HG03103 (cell line): ENCODE results near the gene EXT2.
A peak's percentile ranks its signal among the peaks of the same experiment; 100 is the strongest.

Source experiments
- ATAC-seq: cut with Tn5 transposase; IDR thresholded peaks from one replicate; pipeline ENCODE4 v1.9.1; 2021; ENCODE audit warnings: low read depth; ENCODE audit not compliant: unreplicated experiment

Gene EXT2

GRCh38 chr11:44083906-44084305, 11.6 kb upstream of the EXT2 start:
- no peak for ATAC-seq

DNA sequence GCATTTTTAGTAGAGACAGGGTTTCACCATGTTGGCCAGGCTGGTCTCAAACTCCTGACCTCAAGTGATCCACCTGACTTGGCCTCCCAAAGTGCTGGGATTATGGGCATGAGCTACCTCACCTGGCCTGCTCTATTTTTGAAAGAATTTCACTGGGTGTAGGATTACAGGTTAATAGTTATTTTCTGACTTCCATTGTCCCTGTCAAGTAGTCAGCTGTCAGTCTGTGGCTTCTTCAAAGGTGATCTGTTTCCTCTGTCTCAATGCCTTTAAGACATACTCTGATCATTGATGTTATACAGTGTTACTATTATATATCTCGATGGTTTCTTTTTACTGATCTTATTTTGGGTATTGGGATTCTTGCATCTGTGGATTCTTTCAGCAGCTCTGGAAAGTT, 10.1 kb upstream of the EXT2 start:
- ATAC-seq = no peak

- ATAC-seq = no peak
These were observed 7.1 kb upstream of the EXT2 start for GRCh38 chr11:44088377-44088776.

GRCh38 chr11:44088871-44089270, 6.6 kb upstream of the EXT2 start:
- ATAC-seq = no peak

DNA sequence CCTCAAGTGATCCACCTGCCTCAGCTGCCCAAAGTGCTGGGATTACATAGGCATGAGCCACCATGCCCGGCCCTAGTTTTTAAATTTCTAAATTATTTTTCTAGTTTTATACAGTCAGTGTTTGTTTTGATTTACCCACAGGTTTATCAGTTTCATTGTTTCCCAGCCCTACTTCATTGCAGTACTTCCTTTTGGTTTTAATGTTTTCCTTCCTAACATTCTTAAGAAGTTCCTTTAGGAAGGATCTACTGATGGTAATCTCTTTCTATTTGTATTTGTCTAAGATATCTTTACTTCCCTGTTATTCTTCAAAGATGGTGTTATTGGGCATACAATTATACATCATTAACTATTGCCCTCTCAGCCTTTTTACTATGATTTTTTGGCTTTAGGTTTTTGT, 4.9 kb upstream of the EXT2 start:
- ATAC-seq = no peak

GRCh38 chr11:44094260-44094868, 1.1 kb upstream of the EXT2 start:
- peak; percentile 32 for ATAC-seq

- ATAC-seq = no peak
These were observed 1.1 kb downstream of the EXT2 start for GRCh38 chr11:44096360-44097185.

GRCh38 chr11:44097821-44098220, 2.3 kb downstream of the EXT2 start:
- ATAC-seq = no peak

DNA sequence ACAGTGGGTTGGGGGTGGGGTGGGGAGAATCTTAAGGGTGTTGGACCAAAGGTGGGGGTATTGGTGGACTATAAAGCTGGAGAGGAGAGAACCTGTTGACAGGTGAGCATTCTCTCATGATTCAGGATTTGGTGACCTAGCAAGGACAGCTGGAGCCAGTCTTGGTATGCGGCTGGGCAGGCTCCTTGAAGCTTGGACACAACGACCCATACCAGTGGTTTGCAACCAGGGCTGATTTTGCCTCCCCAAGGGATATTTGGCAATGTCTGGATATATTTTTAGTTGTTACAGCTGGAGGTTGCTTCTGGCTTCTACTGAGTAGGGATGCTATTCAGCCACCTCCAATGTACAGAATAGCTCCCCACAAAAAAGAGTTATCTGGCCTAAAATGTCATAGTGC, 5.6 kb downstream of the EXT2 start:
- ATAC-seq = no peak

DNA sequence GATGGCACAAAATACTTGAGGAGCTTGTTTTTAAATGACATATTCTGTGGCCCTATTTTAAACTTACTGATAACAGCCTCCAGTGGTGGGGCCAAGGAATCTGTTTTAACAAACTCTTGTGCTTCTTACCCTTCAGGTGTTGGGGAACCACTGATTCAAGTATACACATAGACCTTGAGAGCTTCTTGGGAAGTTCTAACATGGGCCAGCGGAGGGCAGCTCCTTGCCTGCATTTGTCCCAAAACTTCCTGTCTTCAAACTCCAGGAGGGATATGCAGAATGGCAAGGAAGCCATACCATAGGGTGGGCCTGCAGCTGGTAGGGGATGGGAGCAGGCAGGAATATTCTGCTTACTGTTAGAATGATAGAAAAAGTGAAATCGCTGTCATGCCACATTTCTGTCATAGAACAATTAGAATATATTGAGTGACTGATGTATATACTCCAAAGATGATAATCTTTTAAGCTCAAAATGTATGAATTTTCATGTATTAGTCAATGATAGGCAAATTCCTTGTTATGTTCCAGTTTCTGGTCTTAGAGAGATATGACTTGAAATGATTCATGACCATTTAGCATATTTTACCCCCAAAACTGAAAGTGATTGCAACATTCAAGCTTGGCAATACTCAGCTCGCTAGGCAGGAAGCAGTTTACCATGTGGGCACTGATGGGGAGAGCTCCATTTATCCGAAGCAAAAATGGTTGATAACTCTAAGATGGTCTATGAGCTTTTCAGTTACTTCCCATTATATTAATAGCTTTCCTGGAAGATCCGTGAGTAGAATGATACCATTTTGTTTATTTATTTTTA, 9.2 kb downstream of the EXT2 start:
- ATAC-seq = no peak

- ATAC-seq = no peak
These were observed 12.8 kb downstream of the EXT2 start for GRCh38 chr11:44108260-44108659.

GRCh38 chr11:44110231-44110679, 14.8 kb downstream of the EXT2 start:
- peak; percentile 90 for ATAC-seq

DNA sequence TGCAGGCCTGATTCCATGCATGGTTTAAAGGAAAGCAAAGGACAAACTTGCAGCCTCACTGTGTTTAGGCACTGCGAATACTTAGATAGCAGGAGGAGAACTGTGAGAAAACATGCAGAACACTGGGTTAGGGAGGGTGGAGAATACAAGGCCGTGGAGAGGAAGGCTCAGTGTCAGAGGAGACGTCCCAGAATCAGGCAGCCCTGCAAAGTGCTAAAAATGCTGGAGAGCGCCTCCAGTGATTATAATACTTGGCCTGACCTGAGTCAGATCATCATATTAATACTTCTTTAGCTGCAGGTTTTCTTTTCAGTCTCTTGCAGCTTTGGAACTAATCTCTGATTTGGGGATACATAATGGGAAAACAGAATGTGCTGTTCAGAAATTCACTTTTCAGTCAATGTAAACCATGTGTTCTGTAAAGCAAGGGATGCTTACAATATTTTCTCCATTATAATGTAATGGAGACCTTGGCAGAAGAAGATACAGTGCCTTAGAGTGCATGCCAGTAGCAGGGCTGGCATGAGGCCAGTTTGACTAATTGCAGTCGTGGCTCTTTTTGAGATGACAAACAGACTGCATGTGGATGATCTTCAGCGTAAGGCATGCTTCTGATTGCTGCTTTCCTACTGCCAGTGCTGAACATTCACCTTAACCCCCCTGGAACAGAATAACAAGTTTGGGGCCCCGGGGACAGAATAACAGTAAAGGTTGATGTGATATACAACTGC, 16.8 kb downstream of the EXT2 start:
- no peak for ATAC-seq

GRCh38 chr11:44113018-44113417, 17.5 kb downstream of the EXT2 start:
- ATAC-seq = no peak

- no peak for ATAC-seq
These were observed 18.1 kb downstream of the EXT2 start for GRCh38 chr11:44113572-44113971.

DNA sequence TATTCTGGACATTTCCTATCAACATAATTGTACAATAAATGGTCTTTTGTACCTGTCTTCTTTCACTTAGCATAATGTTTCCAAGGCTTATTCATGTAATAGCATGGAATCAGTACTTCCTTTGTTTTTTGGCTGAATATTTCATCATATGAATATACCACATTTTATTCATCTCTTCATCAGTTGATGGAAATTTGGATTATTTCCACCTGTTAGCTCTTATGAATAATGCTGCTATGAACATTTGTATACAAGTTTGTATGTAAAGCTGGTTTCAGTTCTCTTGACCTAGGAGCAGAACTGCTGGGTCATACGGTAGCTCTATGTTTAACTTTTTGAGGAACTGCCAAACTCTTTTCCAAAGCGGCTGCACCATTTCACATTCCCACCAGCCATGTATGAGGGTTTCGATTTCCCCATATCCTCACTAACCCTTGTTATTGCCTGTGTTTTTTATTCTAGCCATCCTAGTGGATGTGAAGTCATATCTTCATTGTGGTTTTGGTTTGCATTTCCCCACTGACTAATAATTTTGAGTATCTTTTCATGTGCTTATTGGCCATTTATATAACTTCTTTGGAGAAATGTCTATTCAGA, 20.9 kb downstream of the EXT2 start:
- ATAC-seq = no peak

DNA sequence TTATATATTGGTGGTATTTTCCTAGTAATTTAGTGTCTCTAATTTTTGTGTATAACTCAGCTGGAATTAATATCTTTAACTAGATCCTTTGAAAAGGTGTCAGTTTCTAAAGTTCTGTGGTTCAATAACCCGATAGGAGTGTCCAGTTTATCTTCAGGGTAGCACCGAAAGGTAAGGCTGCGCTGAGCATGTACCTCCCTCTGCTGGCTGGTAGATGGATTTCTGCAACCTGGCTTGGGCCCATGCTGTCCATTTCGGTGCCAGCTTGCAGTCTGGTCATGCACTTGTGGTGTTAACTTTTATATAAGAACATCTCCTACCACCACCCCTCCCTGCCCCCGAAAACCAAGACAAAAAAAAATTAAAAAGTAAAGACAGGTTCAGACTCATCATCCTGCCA, 24.7 kb downstream of the EXT2 start:
- no peak for ATAC-seq

DNA sequence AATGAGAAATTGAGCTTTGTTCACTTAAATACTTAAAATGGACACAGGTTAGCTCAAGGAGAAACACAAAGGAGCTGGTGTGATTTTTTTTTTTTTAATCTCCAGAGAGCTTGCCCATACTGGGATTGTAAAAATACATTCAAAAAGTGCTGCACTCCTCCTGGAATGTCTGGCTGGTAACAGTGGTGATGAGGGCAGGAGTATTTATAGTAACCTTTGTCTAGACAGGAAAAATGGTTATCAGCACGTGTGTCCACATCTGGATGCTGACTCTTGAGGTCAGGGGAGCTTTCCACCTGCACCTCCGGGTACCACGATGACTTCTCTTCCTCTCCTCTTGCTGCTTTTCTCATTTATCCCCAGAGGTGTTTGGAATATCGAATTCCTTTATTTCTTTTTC, 30.1 kb downstream of the EXT2 start:
- no peak for ATAC-seq

GRCh38 chr11:44126304-44126703, 30.8 kb downstream of the EXT2 start:
- no peak for ATAC-seq

GRCh38 chr11:44127130-44127529, 31.7 kb downstream of the EXT2 start:
- no peak for ATAC-seq
